ENCODE data around the gene RNGTT.

The RNGTT gene

GRCh38 chr6:88815491-88815890, 147.9 kb downstream of the RNGTT start:
- no peaks in the 10 kb centered on the region for H3K9me3 ChIP-seq (ENCODE audit: control insufficient read depth in 1 of 2, low read length in 2 of 2)
- no peak overlapping the region for H3K27ac ChIP-seq (ENCODE audit: low read length)
- H3K27me3 ChIP-seq (ENCODE audit: low read depth, low read length): no peaks in the 10 kb centered on the region
- H3K4me3 ChIP-seq (ENCODE audit: low read depth in 1 of 2, low read length in 2 of 2): no peak overlapping the region
- no peaks in the 10 kb centered on the region for H3K36me3 ChIP-seq (ENCODE audit: control insufficient read depth in 1 of 2, insufficient read depth in 2 of 2, low read length in 2 of 2)
- no peaks in the 10 kb centered on the region for H3K4me1 ChIP-seq (ENCODE audit: control insufficient read depth in 1 of 2, insufficient read depth in 2 of 2, low read length in 2 of 2)

- Histone ChIP-seq H3K9me3 (ENCODE audit: control insufficient read depth in 1 of 2, low read length in 2 of 2) (no peaks in the 10 kb centered on the region), H3K27ac (ENCODE audit: low read length) (no peak overlapping the region)
These were observed 148.5 kb downstream of the RNGTT start for GRCh38 chr6:88814909-88815308.

GRCh38 chr6:88813045-88813444, 150.4 kb downstream of the RNGTT start:
- H3K27ac ChIP-seq (ENCODE audit: low read length): no peak overlapping the region
- no peaks in the 10 kb centered on the region for H3K27me3 ChIP-seq (ENCODE audit: low read depth, low read length)
- H3K4me3 ChIP-seq (ENCODE audit: low read depth in 1 of 2, low read length in 2 of 2): no peak overlapping the region
- no peaks in the 10 kb centered on the region for H3K9me3 ChIP-seq (ENCODE audit: control insufficient read depth in 1 of 2, low read length in 2 of 2)
- H3K36me3 ChIP-seq (ENCODE audit: control insufficient read depth in 1 of 2, insufficient read depth in 2 of 2, low read length in 2 of 2): no peaks in the 10 kb centered on the region
- H3K4me1 ChIP-seq (ENCODE audit: control insufficient read depth in 1 of 2, insufficient read depth in 2 of 2, low read length in 2 of 2): no peaks in the 10 kb centered on the region

More at GRCh38 chr6:88814909-88815308, 148.5 kb downstream of the RNGTT start:
- Histone ChIP-seq H3K36me3 (ENCODE audit: control insufficient read depth in 1 of 2, insufficient read depth in 2 of 2, low read length in 2 of 2) (no peaks in the 10 kb centered on the region), H3K4me3 (ENCODE audit: low read depth in 1 of 2, low read length in 2 of 2) (no peak overlapping the region), H3K4me1 (ENCODE audit: control insufficient read depth in 1 of 2, insufficient read depth in 2 of 2, low read length in 2 of 2) (no peaks in the 10 kb centered on the region), H3K27me3 (ENCODE audit: low read depth, low read length) (no peaks in the 10 kb centered on the region)

GRCh38 chr6:88810701-88811100, 152.7 kb downstream of the RNGTT start:
- Histone ChIP-seq H3K36me3 (ENCODE audit: control insufficient read depth in 1 of 2, insufficient read depth in 2 of 2, low read length in 2 of 2) (peaks cover 0 to 4% of the 10 kb centered on the region in 2 donors), H3K27me3 (ENCODE audit: low read depth, low read length) (no peaks in the 10 kb centered on the region), H3K4me3 (ENCODE audit: low read depth in 1 of 2, low read length in 2 of 2) (no peak overlapping the region), H3K27ac (ENCODE audit: low read length) (no peak overlapping the region), H3K4me1 (ENCODE audit: control insufficient read depth in 1 of 2, insufficient read depth in 2 of 2, low read length in 2 of 2) (no peaks in the 10 kb centered on the region), H3K9me3 (ENCODE audit: control insufficient read depth in 1 of 2, low read length in 2 of 2) (peaks cover 0 to 3% of the 10 kb centered on the region in 2 donors)

- Histone ChIP-seq H3K36me3 (ENCODE audit: control insufficient read depth in 1 of 2, insufficient read depth in 2 of 2, low read length in 2 of 2) (peaks cover 0 to 4% of the 10 kb centered on the region in 2 donors), H3K27ac (ENCODE audit: low read length) (no peak overlapping the region), H3K4me3 (ENCODE audit: low read depth in 1 of 2, low read length in 2 of 2) (no peak overlapping the region), H3K9me3 (ENCODE audit: control insufficient read depth in 1 of 2, low read length in 2 of 2) (peaks cover 0 to 3% of the 10 kb centered on the region in 2 donors), H3K4me1 (ENCODE audit: control insufficient read depth in 1 of 2, insufficient read depth in 2 of 2, low read length in 2 of 2) (no peaks in the 10 kb centered on the region), H3K27me3 (ENCODE audit: low read depth, low read length) (no peaks in the 10 kb centered on the region)
These were observed 153.3 kb downstream of the RNGTT start for GRCh38 chr6:88810089-88810488.

- Histone ChIP-seq H3K27ac (ENCODE audit: low read length) (no peak overlapping the region), H3K9me3 (ENCODE audit: control insufficient read depth in 1 of 2, low read length in 2 of 2) (peaks cover 0 to 3% of the 10 kb centered on the region in 2 donors), H3K27me3 (ENCODE audit: low read depth, low read length) (no peaks in the 10 kb centered on the region), H3K4me3 (ENCODE audit: low read depth in 1 of 2, low read length in 2 of 2) (no peak overlapping the region), H3K36me3 (ENCODE audit: control insufficient read depth in 1 of 2, insufficient read depth in 2 of 2, low read length in 2 of 2) (peaks cover 0 to 4% of the 10 kb centered on the region in 2 donors), H3K4me1 (ENCODE audit: control insufficient read depth in 1 of 2, insufficient read depth in 2 of 2, low read length in 2 of 2) (no peaks in the 10 kb centered on the region)
These were observed 155.0 kb downstream of the RNGTT start for GRCh38 chr6:88808381-88808780.

- Histone ChIP-seq H3K9me3 (ENCODE audit: control insufficient read depth in 1 of 2, low read length in 2 of 2) (peaks cover 0 to 3% of the 10 kb centered on the region in 2 donors), H3K27me3 (ENCODE audit: low read depth, low read length) (no peaks in the 10 kb centered on the region), H3K4me3 (ENCODE audit: low read depth in 1 of 2, low read length in 2 of 2) (no peak overlapping the region), H3K27ac (ENCODE audit: low read length) (no peak overlapping the region), H3K4me1 (ENCODE audit: control insufficient read depth in 1 of 2, insufficient read depth in 2 of 2, low read length in 2 of 2) (no peaks in the 10 kb centered on the region), H3K36me3 (ENCODE audit: control insufficient read depth in 1 of 2, insufficient read depth in 2 of 2, low read length in 2 of 2) (peaks cover 0 to 4% of the 10 kb centered on the region in 2 donors)
These were observed 155.8 kb downstream of the RNGTT start for GRCh38 chr6:88807622-88808021.

- no peaks in the 10 kb centered on the region for H3K27me3 ChIP-seq (ENCODE audit: low read depth, low read length)
- peaks cover 0 to 4% of the 10 kb centered on the region in 2 donors for H3K36me3 ChIP-seq (ENCODE audit: control insufficient read depth in 1 of 2, insufficient read depth in 2 of 2, low read length in 2 of 2)
- H3K27ac ChIP-seq (ENCODE audit: low read length): no peak overlapping the region
- no peaks in the 10 kb centered on the region for H3K4me1 ChIP-seq (ENCODE audit: control insufficient read depth in 1 of 2, insufficient read depth in 2 of 2, low read length in 2 of 2)
- H3K4me3 ChIP-seq (ENCODE audit: low read depth in 1 of 2, low read length in 2 of 2): no peak overlapping the region
- peaks cover 0 to 3% of the 10 kb centered on the region in 2 donors for H3K9me3 ChIP-seq (ENCODE audit: control insufficient read depth in 1 of 2, low read length in 2 of 2)
These were observed 156.7 kb downstream of the RNGTT start for GRCh38 chr6:88806728-88807127.

- H3K27ac ChIP-seq (ENCODE audit: low read length): no peak overlapping the region
These were observed 158.7 kb downstream of the RNGTT start for GRCh38 chr6:88804701-88805100.

GRCh38 chr6:88785478-88785877, 177.9 kb downstream of the RNGTT start:
- Histone ChIP-seq H3K4me3 (ENCODE audit: low read depth in 1 of 2, low read length in 2 of 2) (no peak overlapping the region), H3K27ac (ENCODE audit: low read length) (no peak overlapping the region), H3K27me3 (ENCODE audit: low read depth, low read length) (no peaks in the 10 kb centered on the region), H3K36me3 (ENCODE audit: control insufficient read depth in 1 of 2, insufficient read depth in 2 of 2, low read length in 2 of 2) (no peaks in the 10 kb centered on the region), H3K4me1 (ENCODE audit: control insufficient read depth in 1 of 2, insufficient read depth in 2 of 2, low read length in 2 of 2) (no peaks in the 10 kb centered on the region), H3K9me3 (ENCODE audit: control insufficient read depth in 1 of 2, low read length in 2 of 2) (no peaks in the 10 kb centered on the region)

More at GRCh38 chr6:88804701-88805100, 158.7 kb downstream of the RNGTT start:
- H3K4me3 ChIP-seq (ENCODE audit: low read depth in 1 of 2, low read length in 2 of 2): no peak overlapping the region
- H3K36me3 ChIP-seq (ENCODE audit: control insufficient read depth in 1 of 2, insufficient read depth in 2 of 2, low read length in 2 of 2): peaks cover 0 to 4% of the 10 kb centered on the region in 2 donors
- no peaks in the 10 kb centered on the region for H3K4me1 ChIP-seq (ENCODE audit: control insufficient read depth in 1 of 2, insufficient read depth in 2 of 2, low read length in 2 of 2)
- H3K27me3 ChIP-seq (ENCODE audit: low read depth, low read length): no peaks in the 10 kb centered on the region
- peaks cover 0 to 3% of the 10 kb centered on the region in 2 donors for H3K9me3 ChIP-seq (ENCODE audit: control insufficient read depth in 1 of 2, low read length in 2 of 2)

- Histone ChIP-seq H3K9me3 (ENCODE audit: control insufficient read depth in 1 of 2, low read length in 2 of 2) (no peaks in the 10 kb centered on the region), H3K4me1 (ENCODE audit: control insufficient read depth in 1 of 2, insufficient read depth in 2 of 2, low read length in 2 of 2) (no peaks in the 10 kb centered on the region), H3K4me3 (ENCODE audit: low read depth in 1 of 2, low read length in 2 of 2) (no peak overlapping the region), H3K27me3 (ENCODE audit: low read depth, low read length) (no peaks in the 10 kb centered on the region), H3K27ac (ENCODE audit: low read length) (no peak overlapping the region), H3K36me3 (ENCODE audit: control insufficient read depth in 1 of 2, insufficient read depth in 2 of 2, low read length in 2 of 2) (peaks cover 0 to 4% of the 10 kb centered on the region in 2 donors)
These were observed 182.6 kb downstream of the RNGTT start for GRCh38 chr6:88780714-88781389.

Measured in muscle layer of duodenum (tissue), 2 donors.